HEK293 (cell line): ENCODE measurements around the gene EDNRA.

Experiments
- CTCF ChIA-PET: fragments of 350-600 bp; formaldehyde crosslinking; extraction: SDS; loops from one replicate; lab custom pipeline; 2021; ENCODE audit warnings: antibody characterized with exemption; lab: Yijun Ruan, JAX
- POLR2A ChIA-PET: fragments of 300-600 bp; formaldehyde crosslinking; extraction: SDS; loops from one replicate; lab custom pipeline; 2020; ENCODE audit warnings: antibody characterized with exemption, inconsistent platforms; lab: Yijun Ruan, JAX
- H3K27ac ChIP-seq: fragments of 200-500 bp; sonication (Bioruptor generic); 2 replicates; pipeline ENCODE4 v1.5.1; 2014; ENCODE audit warnings: low read depth, low read length, control low read depth, inconsistent platforms; ENCODE audit errors: extremely low read depth
- H3K36me3 ChIP-seq, 2 experiments: fragments of 200-500 bp in 1 of 2; sonication (Bioruptor generic) in 1 of 2; 1 replicate in 1 of 2; 2 replicates in 1 of 2; pipeline ENCODE4 v1.5.1; 2014 to 2017; ENCODE audit warnings: inconsistent platforms in 2 of 2, low read length in 2 of 2; ENCODE audit not compliant: control insufficient read depth in 2 of 2, insufficient read depth in 1 of 2
- H3K4me1 ChIP-seq: fragments of 200-500 bp; sonication (Bioruptor generic); 2 replicates; pipeline ENCODE4 v1.5.1; 2014; ENCODE audit warnings: mild to moderate bottlenecking, low read length, inconsistent platforms; ENCODE audit not compliant: control insufficient read depth, insufficient read depth
- H3K4me3 ChIP-seq: 2 replicates; pipeline ENCODE4 v1.5.1; 2011; ENCODE audit warnings: low read depth, mild to moderate bottlenecking, control low read depth, low read length, moderate library complexity
- H3K9me3 ChIP-seq: fragments of 200-500 bp; sonication (Bioruptor generic); 2 replicates; pipeline ENCODE4 v1.5.1; 2014; ENCODE audit warnings: low read depth, low read length, inconsistent platforms; ENCODE audit not compliant: control insufficient read depth, insufficient read depth
- CTCF ChIP-seq: fragments of 450-650 bp; formaldehyde crosslinking; IDR thresholded peaks from 2 replicates; pipeline ENCODE4 v1.5.1; 2016; ENCODE audit warnings: missing biosample characterization, missing genetic modification characterization
- GFI1B ChIP-seq: fragments of 450-650 bp; formaldehyde crosslinking; IDR thresholded peaks from 2 replicates; pipeline ENCODE4 v1.5.1; 2016; ENCODE audit warnings: missing biosample characterization, missing genetic modification characterization
- OVOL3 ChIP-seq: fragments of 450-650 bp; formaldehyde crosslinking; IDR thresholded peaks from 2 replicates; pipeline ENCODE4 v1.5.1; 2016; ENCODE audit warnings: missing biosample characterization, missing genetic modification characterization
- PRDM4 ChIP-seq: fragments of 450-650 bp; formaldehyde crosslinking; IDR thresholded peaks from 2 replicates; pipeline ENCODE4 v1.5.1; 2017; ENCODE audit warnings: missing biosample characterization, missing genetic modification characterization
- ZBTB1 ChIP-seq: fragments of 450-650 bp; formaldehyde crosslinking; IDR thresholded peaks from 2 replicates; pipeline ENCODE4 v1.5.1; 2016; ENCODE audit warnings: missing biosample characterization, missing genetic modification characterization
- ZIC2 ChIP-seq: fragments of 450-650 bp; formaldehyde crosslinking; IDR thresholded peaks from 2 replicates; pipeline ENCODE4 v1.5.1; 2016; ENCODE audit warnings: missing biosample characterization, missing genetic modification characterization
- ZNF112 ChIP-seq: fragments of 450-650 bp; formaldehyde crosslinking; IDR thresholded peaks from 2 replicates; pipeline ENCODE4 v1.5.0; 2017; ENCODE audit warnings: missing biosample characterization, missing genetic modification characterization
- ZNF146 ChIP-seq: fragments of 450-650 bp; formaldehyde crosslinking; IDR thresholded peaks from 2 replicates; pipeline ENCODE4 v1.5.1; 2016; ENCODE audit warnings: missing biosample characterization, missing genetic modification characterization
- ZNF148 ChIP-seq: fragments of 450-650 bp; formaldehyde crosslinking; IDR thresholded peaks from 2 replicates; pipeline ENCODE4 v1.5.0; 2017; ENCODE audit warnings: missing biosample characterization, missing genetic modification characterization, borderline replicate concordance
- ZNF324 ChIP-seq: fragments of 450-650 bp; formaldehyde crosslinking; IDR thresholded peaks from 2 replicates; pipeline ENCODE4 v1.5.1; 2016; ENCODE audit warnings: missing biosample characterization, missing genetic modification characterization
- ZNF394 ChIP-seq: fragments of 450-650 bp; formaldehyde crosslinking; IDR thresholded peaks from 2 replicates; pipeline ENCODE4 v1.5.1; 2016; ENCODE audit warnings: missing biosample characterization, missing genetic modification characterization, mild to moderate bottlenecking, moderate library complexity, borderline replicate concordance
- ZNF433 ChIP-seq: fragments of 450-650 bp; formaldehyde crosslinking; IDR thresholded peaks from 2 replicates; pipeline ENCODE4 v1.5.1; 2016; ENCODE audit warnings: missing biosample characterization, missing genetic modification characterization, low read depth
- ZNF558 ChIP-seq: fragments of 450-650 bp; formaldehyde crosslinking; IDR thresholded peaks from 2 replicates; pipeline ENCODE4 v1.5.1; 2016; ENCODE audit warnings: missing biosample characterization, missing genetic modification characterization
- ZNF571 ChIP-seq: fragments of 450-650 bp; formaldehyde crosslinking; IDR thresholded peaks from 2 replicates; pipeline ENCODE4 v1.5.0; 2017; ENCODE audit warnings: missing biosample characterization, missing genetic modification characterization
- ZNF580 ChIP-seq: fragments of 450-650 bp; formaldehyde crosslinking; IDR thresholded peaks from 2 replicates; pipeline ENCODE4 v1.5.1; 2016; ENCODE audit warnings: missing biosample characterization, missing genetic modification characterization
- ZNF629 ChIP-seq: fragments of 450-650 bp; formaldehyde crosslinking; IDR thresholded peaks from 2 replicates; pipeline ENCODE4 v1.5.1; 2017; ENCODE audit warnings: missing biosample characterization, missing genetic modification characterization
- ZNF654 ChIP-seq: fragments of 450-650 bp; formaldehyde crosslinking; IDR thresholded peaks from 2 replicates; pipeline ENCODE4 v1.5.1; 2016; ENCODE audit warnings: low read depth, missing biosample characterization, missing genetic modification characterization
- ZNF660 ChIP-seq: fragments of 450-650 bp; IDR thresholded peaks from 2 replicates; pipeline ENCODE4 v1.5.1; 2018; ENCODE audit warnings: missing biosample characterization, mild to moderate bottlenecking, missing genetic modification characterization
- ZNF692 ChIP-seq: fragments of 450-650 bp; formaldehyde crosslinking; IDR thresholded peaks from 2 replicates; pipeline ENCODE4 v1.5.1; 2016; ENCODE audit warnings: missing biosample characterization, missing genetic modification characterization
- ZNF747 ChIP-seq: fragments of 450-650 bp; formaldehyde crosslinking; IDR thresholded peaks from 2 replicates; pipeline ENCODE4 v1.5.1; 2016; ENCODE audit warnings: missing biosample characterization, missing genetic modification characterization
- ZNF76 ChIP-seq: fragments of 450-650 bp; formaldehyde crosslinking; IDR thresholded peaks from 2 replicates; pipeline ENCODE4; 2016; ENCODE audit warnings: low read depth, missing biosample characterization, missing genetic modification characterization, borderline replicate concordance

Gene EDNRA

GRCh38 chr4:147590249-147590920, 109.5 kb downstream of the EDNRA start:
- no peak overlapping the region for H3K27ac ChIP-seq
- H3K36me3 ChIP-seq, result no peaks in the 10 kb centered on the region
- no peaks in the 10 kb centered on the region for H3K9me3 ChIP-seq
- CTCF ChIA-PET, result interaction anchor here (0.6 to 4.0 kb wide), 30 partner anchors 10 to 1385 kb away, joined by 3 to 23 read pairs (median 4); partner anchors contain the start of gene TMEM184C
- 0 out of 2 replicates have a peak, but pooled peaks have one; percentile 42 for TF ChIP-seq CTCF (tag by site-specific recombination)
- TF ChIP-seq ZNF654 (tag by site-specific recombination), result peak; percentile 68
- 0 out of 2 replicates have a peak, but pooled peaks have one; percentile 36 for TF ChIP-seq ZNF660 (tag by site-specific recombination)
- TF ChIP-seq ZBTB1 (tag by site-specific recombination), result no peak
- TF ChIP-seq ZNF112 (tag by site-specific recombination), result no peak
- no peak for TF ChIP-seq ZNF76 (tag by site-specific recombination)
- TF ChIP-seq ZNF571, result no peak
- no peaks in the 10 kb centered on the region for H3K4me1 ChIP-seq
- POLR2A ChIA-PET, result no interaction called here
- H3K4me3 ChIP-seq, result no peak overlapping the region

- TF ChIP-seq ZNF747 (no peak), ZIC2 (no peak), ZNF629 (tag by site-specific recombination) (no peak), GFI1B (tag by site-specific recombination) (no peak), ZNF148 (tag by site-specific recombination) (no peak)
- TF ChIP-seq, all 188 proteins: peak for 0
- no peak overlapping the region for H3K27ac ChIP-seq
- H3K4me1 ChIP-seq, result no peaks in the 10 kb centered on the region
- POLR2A ChIA-PET, result no interaction called here
- no peaks in the 10 kb centered on the region for H3K36me3 ChIP-seq
- no peak overlapping the region for H3K4me3 ChIP-seq
- no peaks in the 10 kb centered on the region for H3K9me3 ChIP-seq
- CTCF ChIA-PET, result interaction anchor here (0.8 to 4.0 kb wide), 6 partner anchors 40 to 480 kb away, joined by 3 to 23 read pairs (median 4); no protein-coding TSS in a partner anchor
Measured at GRCh38 chr4:147591106-147591505, 110.2 kb downstream of the EDNRA start.

- ChIA-PET POLR2A (no interaction called here), CTCF (interaction anchor here (0.7 kb wide), 1 partner anchor 483 kb away, joined by 3 read pairs; no protein-coding TSS in a partner anchor)
- no peaks in the 10 kb centered on the region for H3K36me3 ChIP-seq
Measured at GRCh38 chr4:147594107-147594506, 113.2 kb downstream of the EDNRA start.

More at GRCh38 chr4:147594107-147594506, 113.2 kb downstream of the EDNRA start:
- Histone ChIP-seq H3K27ac (no peak overlapping the region), H3K9me3 (no peaks in the 10 kb centered on the region), H3K4me3 (no peak overlapping the region), H3K4me1 (no peaks in the 10 kb centered on the region)
- TF ChIP-seq ZNF146 (tag by site-specific recombination) (no peak), PRDM4 (no peak), GFI1B (tag by site-specific recombination) (no peak), OVOL3 (tag by site-specific recombination) (no peak), ZNF580 (tag by site-specific recombination) (no peak), ZNF394 (tag by site-specific recombination) (no peak), ZNF692 (no peak), ZNF747 (no peak), ZNF433 (no peak), ZNF324 (tag by site-specific recombination) (no peak), ZNF558 (no peak)
